IMR-90 (cell line): Measurements from ENCODE around the gene ATP9B. TPM values are rescaled to one million over a fixed set of nuclear protein-coding genes. Genes with fewer than 3 reads are reported as not detected.

Experiments
- ATAC-seq: fragments of 200-7000 bp; cut with Tn5 transposase; 2 replicates; pipeline ENCODE4 v1.9.1; 2020; ENCODE audit warnings: low read depth, mild to moderate bottlenecking, moderate library complexity
- BruUV-seq: library from RNA; stranded (reverse); fragments of 400-500 nt; replicated peaks from 2 replicates; lab custom pipeline; 2021; lab: Mats Ljungman, UMichigan
- CTCF ChIA-PET: fragments of 300-600 bp; formaldehyde crosslinking; extraction: SDS; loops from one replicate; lab custom pipeline; 2021; ENCODE audit warnings: antibody characterized with exemption; lab: Yijun Ruan, JAX
- POLR2A ChIA-PET: fragments of 300-600 bp; sonication (Branson Sonifier 250); formaldehyde crosslinking; loops from one replicate; lab custom pipeline; 2022; ENCODE audit warnings: antibody characterized with exemption; ENCODE audit not compliant: unreplicated experiment; lab: Charles Lee
- DNase-seq: peaks from one replicate; pipeline ENCODE4 v3.0.0; 2013
- H2AFZ ChIP-seq: replicated peaks from 2 replicates; pipeline ENCODE3; 2013; ENCODE audit warnings: low read length, mild to moderate bottlenecking; ENCODE audit not compliant: poor library complexity
- H2AK5ac ChIP-seq: 2 replicates; pipeline ENCODE4 v1.6.1; 2013; ENCODE audit warnings: low read depth, low read length, inconsistent platforms
- H2AK9ac ChIP-seq: replicated peaks from 2 replicates; pipeline ENCODE3; 2013; ENCODE audit warnings: mild to moderate bottlenecking, low read depth, low read length, moderate library complexity; ENCODE audit not compliant: poor library complexity
- H2BK120ac ChIP-seq: 2 replicates; pipeline ENCODE4 v1.6.1; 2013; ENCODE audit warnings: low read depth, low read length, inconsistent platforms
- H2BK15ac ChIP-seq: 3 replicates; pipeline ENCODE4 v1.6.1; 2013; ENCODE audit warnings: low read depth, low read length, inconsistent platforms
- H2BK20ac ChIP-seq: 2 replicates; pipeline ENCODE4 v1.6.1; 2013; ENCODE audit warnings: low read depth, mild to moderate bottlenecking, inconsistent platforms, low read length, moderate library complexity
- H2BK5ac ChIP-seq: 2 replicates; pipeline ENCODE4 v1.6.1; 2013; ENCODE audit warnings: mild to moderate bottlenecking, low read depth, low read length, inconsistent platforms; ENCODE audit not compliant: poor library complexity, severe bottlenecking
- H3K14ac ChIP-seq: replicated peaks from 2 replicates; pipeline ENCODE4 v1.6.1; 2013; ENCODE audit warnings: low read depth, low read length, inconsistent platforms
- H3K18ac ChIP-seq: 2 replicates; pipeline ENCODE4 v1.6.1; 2013; ENCODE audit warnings: low read depth, low read length, control low read depth
- H3K23ac ChIP-seq: 2 replicates; pipeline ENCODE4 v1.6.1; 2013; ENCODE audit warnings: low read depth, low read length, inconsistent platforms
- H3K27ac ChIP-seq: 2 replicates; pipeline ENCODE4 v1.5.1; 2013; ENCODE audit warnings: mild to moderate bottlenecking, control low read depth, low read length; ENCODE audit not compliant: insufficient read depth
- H3K27me3 ChIP-seq: 2 replicates; pipeline ENCODE4 v1.6.1; 2013; ENCODE audit warnings: low read length; ENCODE audit not compliant: control insufficient read depth, insufficient read depth
- H3K36me3 ChIP-seq: 2 replicates; pipeline ENCODE4 v1.6.1; 2013; ENCODE audit warnings: low read length, mixed read lengths; ENCODE audit not compliant: control insufficient read depth, insufficient read depth
- H3K4ac ChIP-seq: 2 replicates; pipeline ENCODE4 v1.6.1; 2013; ENCODE audit warnings: low read depth, low read length, inconsistent platforms
- H3K4me1 ChIP-seq: 2 replicates; pipeline ENCODE4 v1.6.1; 2013; ENCODE audit warnings: low read length, mixed read lengths; ENCODE audit not compliant: control insufficient read depth, insufficient read depth
- H3K4me2 ChIP-seq: 2 replicates; pipeline ENCODE4 v1.6.1; 2013; ENCODE audit warnings: low read depth, mild to moderate bottlenecking, control low read depth, low read length, moderate library complexity
- H3K4me3 ChIP-seq: 2 replicates; pipeline ENCODE4 v1.5.1; 2013; ENCODE audit warnings: low read depth, mild to moderate bottlenecking, control low read depth, low read length, moderate library complexity; ENCODE audit not compliant: insufficient read depth
- H3K56ac ChIP-seq: 2 replicates; pipeline ENCODE4 v1.6.1; 2013; ENCODE audit warnings: low read length, inconsistent platforms; ENCODE audit not compliant: insufficient read depth; ENCODE audit errors: extremely low read depth
- H3K79me1 ChIP-seq, 2 experiments: 2 replicates each; pipeline ENCODE4 v1.6.1; 2013; ENCODE audit warnings: low read length in 2 of 2, inconsistent platforms in 1 of 2, low read depth in 1 of 2
- H3K9ac ChIP-seq: 2 replicates; pipeline ENCODE4 v1.6.1; 2013; ENCODE audit warnings: low read depth, low read length, control low read depth
- H3K9me1 ChIP-seq: 2 replicates; pipeline ENCODE4 v1.6.1; 2013; ENCODE audit warnings: low read length, inconsistent platforms; ENCODE audit not compliant: insufficient read depth
- H3K9me3 ChIP-seq: 2 replicates; pipeline ENCODE4 v1.6.1; 2013; ENCODE audit warnings: low read length; ENCODE audit not compliant: control insufficient read depth, insufficient read depth
- H4K20me1 ChIP-seq: 2 replicates; pipeline ENCODE4 v1.6.1; 2013; ENCODE audit warnings: low read length, inconsistent platforms; ENCODE audit not compliant: insufficient read depth
- H4K5ac ChIP-seq: 2 replicates; pipeline ENCODE4 v1.6.1; 2013; ENCODE audit warnings: mild to moderate bottlenecking, low read depth, low read length, control low read depth
- H4K8ac ChIP-seq, 2 experiments: 2 replicates each; pipeline ENCODE4 v1.6.1; 2013; ENCODE audit warnings: low read depth in 2 of 2, low read length in 2 of 2, control low read depth in 1 of 2, inconsistent platforms in 1 of 2
- H4K91ac ChIP-seq: 2 replicates; pipeline ENCODE4 v1.6.1; 2013; ENCODE audit warnings: low read depth, low read length, inconsistent platforms; ENCODE audit not compliant: insufficient read depth
- MAZ ChIP-seq: IDR thresholded peaks from 2 replicates; pipeline ENCODE4 v1.6.1; 2012; ENCODE audit warnings: low read depth, mild to moderate bottlenecking, low read length, improper control_type of control experiment, moderate library complexity, borderline replicate concordance
- RAD21 ChIP-seq: IDR thresholded peaks from 2 replicates; pipeline ENCODE4 v1.6.1; 2012; ENCODE audit warnings: low read length, improper control_type of control experiment
- SMC3 ChIP-seq: fragments of 150-350 bp; IDR thresholded peaks from 2 replicates; pipeline ENCODE4 v1.6.1; 2016; ENCODE audit warnings: low read depth, mild to moderate bottlenecking, antibody characterized with exemption, low read length, moderate library complexity
- WGBS, 2 experiments: methylation state at CpG; one replicate each; pipeline versions ENCODE4 v1.1.5 to v1.1.7; 2013; ENCODE audit warnings: missing lambda C conversion rate in 2 of 2; ENCODE audit not compliant: insufficient read length in 1 of 2; ENCODE audit errors: extremely low coverage in 2 of 2; 5-methylcytosine and 5-hydroxymethylcytosine counted together
- dilution Hi-C: fragments of 300-500 bp; cut with HindIII; formaldehyde crosslinking; loops from one replicate; pipeline ENCODE4 v1.14.3; 2018; ENCODE audit warnings: low sequenced_read_pairs; ENCODE audit not compliant: unreplicated experiment
- in situ Hi-C: fragments of 300-500 bp; cut with MboI; formaldehyde crosslinking; loops from 3 replicates; pipeline ENCODE4 v1.14.3; 2019; ENCODE audit warnings: low sequenced_read_pairs, inconsistent platforms, mixed read lengths
- intact Hi-C: fragments of 100-400 bp; cut with micrococcal nuclease; formaldehyde crosslinking; loops from 2 replicates; pipeline ENCODE4 v1.10.0; 2022
- polyA plus RNA-seq, 3 experiments: library from polyadenylated mRNA; depleted of rRNA; stranded (reverse); fragments of >200 nt; gene quantifications; 2 replicates each; pipeline ENCODE4 v1.2.3, GENCODE V29; 2012; ENCODE audit warnings: low replicate concordance in 1 of 3
- total RNA-seq: library from RNA; depleted of rRNA; stranded (reverse); fragments of >200 nt; gene quantifications from 2 replicates; pipeline ENCODE4 v1.2.3, GENCODE V29; 2012
- TF ChIP-seq, protein P1 (sequence below): conservative IDR thresholded peaks from 2 replicates; pipeline ENCODE4 v1.5.1; 2012; ENCODE audit warnings: mild to moderate bottlenecking, low read depth, low read length, improper control_type of control experiment
- TF ChIP-seq, protein P2 (sequence below): fragments of 150-350 bp; IDR thresholded peaks from 2 replicates; pipeline ENCODE4 v1.6.1; 2017; ENCODE audit warnings: mild to moderate bottlenecking, antibody characterized with exemption, low read length, low read depth

ATP9B gene
- total and polyA plus RNA-seq, 2 of the 4 experiments (the other 2 are of a cell fraction), result 11.0 to 11.5 TPM

DNA sequence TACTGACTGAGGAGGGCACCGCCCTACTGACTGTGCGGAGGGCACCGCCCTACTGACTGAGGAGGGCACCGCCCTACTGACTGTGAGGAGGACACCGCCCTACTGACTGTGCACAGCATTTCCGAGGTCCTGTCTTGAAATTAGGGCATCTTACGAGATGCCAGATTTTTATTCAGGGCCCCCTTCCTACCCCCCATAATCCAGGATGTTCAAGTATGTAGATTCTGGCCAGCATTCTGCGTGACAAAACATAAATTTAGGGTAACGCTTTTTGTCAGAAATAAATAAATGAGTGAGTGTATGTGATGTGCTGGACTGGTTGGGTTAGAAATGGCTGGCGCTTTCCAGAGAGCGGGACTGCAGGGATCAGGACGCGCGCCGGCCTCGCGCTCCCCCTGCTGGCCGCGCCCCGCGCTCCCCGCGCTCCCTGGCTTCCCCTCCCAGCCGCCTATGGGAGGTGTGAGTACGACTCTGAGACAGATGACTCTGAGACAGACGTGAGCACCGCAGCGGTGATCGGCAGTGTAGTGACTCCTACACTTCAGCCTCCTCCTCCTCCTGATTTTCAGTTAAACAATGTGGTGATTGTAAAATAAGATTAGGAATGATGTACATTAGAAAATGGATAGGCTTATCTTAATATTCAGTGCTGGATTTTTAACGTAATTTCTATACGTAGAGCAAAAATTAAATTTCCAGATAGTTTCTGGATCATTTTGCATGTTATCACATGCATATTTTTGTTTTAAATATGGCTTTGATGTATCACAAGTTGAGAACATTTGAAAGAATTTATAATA lies 177.3 kb downstream of the ATP9B start:
- intact Hi-C loops, result loop anchor here (1.0 to 5.0 kb wide), 2 partner anchors 177 to 259 kb away; partner anchors contain the start of gene ATP9B
- no TSS peak for BruUV-seq
- no peak overlapping the region for H3K18ac ChIP-seq
- H2AK9ac ChIP-seq, result no peak overlapping the region
- no peaks in the 10 kb centered on the region for H4K20me1 ChIP-seq
- H2AFZ ChIP-seq, result peak overlapping the region; percentile 40
- H3K14ac ChIP-seq, result no peak overlapping the region
- no peak overlapping the region for H3K23ac ChIP-seq
- ATAC-seq (peak; percentile 100), DNase-seq (peak; percentile 73)
- no peak overlapping the region for H2BK5ac ChIP-seq
- TF ChIP-seq, protein P1, sequence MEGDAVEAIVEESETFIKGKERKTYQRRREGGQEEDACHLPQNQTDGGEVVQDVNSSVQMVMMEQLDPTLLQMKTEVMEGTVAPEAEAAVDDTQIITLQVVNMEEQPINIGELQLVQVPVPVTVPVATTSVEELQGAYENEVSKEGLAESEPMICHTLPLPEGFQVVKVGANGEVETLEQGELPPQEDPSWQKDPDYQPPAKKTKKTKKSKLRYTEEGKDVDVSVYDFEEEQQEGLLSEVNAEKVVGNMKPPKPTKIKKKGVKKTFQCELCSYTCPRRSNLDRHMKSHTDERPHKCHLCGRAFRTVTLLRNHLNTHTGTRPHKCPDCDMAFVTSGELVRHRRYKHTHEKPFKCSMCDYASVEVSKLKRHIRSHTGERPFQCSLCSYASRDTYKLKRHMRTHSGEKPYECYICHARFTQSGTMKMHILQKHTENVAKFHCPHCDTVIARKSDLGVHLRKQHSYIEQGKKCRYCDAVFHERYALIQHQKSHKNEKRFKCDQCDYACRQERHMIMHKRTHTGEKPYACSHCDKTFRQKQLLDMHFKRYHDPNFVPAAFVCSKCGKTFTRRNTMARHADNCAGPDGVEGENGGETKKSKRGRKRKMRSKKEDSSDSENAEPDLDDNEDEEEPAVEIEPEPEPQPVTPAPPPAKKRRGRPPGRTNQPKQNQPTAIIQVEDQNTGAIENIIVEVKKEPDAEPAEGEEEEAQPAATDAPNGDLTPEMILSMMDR, result peak; percentile 95
- TF ChIP-seq RAD21 (peak; percentile 87), SMC3 (peak; percentile 72), MAZ (peak; percentile 86)
- TF ChIP-seq, protein P2, sequence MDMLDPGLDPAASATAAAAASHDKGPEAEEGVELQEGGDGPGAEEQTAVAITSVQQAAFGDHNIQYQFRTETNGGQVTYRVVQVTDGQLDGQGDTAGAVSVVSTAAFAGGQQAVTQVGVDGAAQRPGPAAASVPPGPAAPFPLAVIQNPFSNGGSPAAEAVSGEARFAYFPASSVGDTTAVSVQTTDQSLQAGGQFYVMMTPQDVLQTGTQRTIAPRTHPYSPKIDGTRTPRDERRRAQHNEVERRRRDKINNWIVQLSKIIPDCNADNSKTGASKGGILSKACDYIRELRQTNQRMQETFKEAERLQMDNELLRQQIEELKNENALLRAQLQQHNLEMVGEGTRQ, result no peak
- no peak overlapping the region for H4K5ac ChIP-seq
- no peaks in the 10 kb centered on the region for H3K36me3 ChIP-seq
- H3K79me1 ChIP-seq, result peaks cover 0 to 2% of the 10 kb centered on the region in 2 experiments; a peak in 2 of 4 replicates
- no peaks in the 10 kb centered on the region for H3K27me3 ChIP-seq
- H3K4me3 ChIP-seq, result no peak overlapping the region
- H3K4me2 ChIP-seq, result peak overlapping the region; percentile 72
- ChIA-PET POLR2A (no interaction called here), CTCF (no interaction called here)
- no peak overlapping the region for H2BK20ac ChIP-seq
- no peaks in the 10 kb centered on the region for H3K9me1 ChIP-seq
- H2BK15ac ChIP-seq, result no peak overlapping the region
- WGBS, 2 experiments, result 11% methylated on average over 7 of the region's 31 CpGs; no CpG with 5 or more reads in 1 of the 2 experiments
- H4K91ac ChIP-seq, result no peak overlapping the region
- dilution Hi-C loops, result no loop called here
- in situ Hi-C loops, result no loop called here
- H4K8ac ChIP-seq, result no peak overlapping the region; a peak in 1 of 4 replicates
- no peak overlapping the region for H3K27ac ChIP-seq
- no peak overlapping the region for H3K56ac ChIP-seq
- H3K9me3 ChIP-seq, result no peaks in the 10 kb centered on the region
- H2AK5ac ChIP-seq, result no peak overlapping the region
- no peak overlapping the region for H3K4ac ChIP-seq
- no peak overlapping the region for H2BK120ac ChIP-seq
- no peak overlapping the region for H3K9ac ChIP-seq
- no peaks in the 10 kb centered on the region for H3K4me1 ChIP-seq
